Stimulated activated CD8-positive, alpha-beta memory T cell treated with anti-CD3 and anti-CD28 coated beads, Interleukin-15, amount 100 ng/mL, for 4 hours (primary cell): Measurements from ENCODE around the gene AP3B1.
"Not testable (repeated sequence)": the region's sequence is repeated elsewhere in the genome, so short reads cannot be mapped to it uniquely, and the experiment has no call there.

Experiments used
- DNase-seq, 2 donors: peaks; one replicate each; pipeline ENCODE4 v3.0.0-alpha.2; 2020; ENCODE audit warnings: low read depth in 2 of 2

The AP3B1 gene

GRCh38 chr5:78245136-78245535 lies 49.4 kb downstream of the AP3B1 start:
- DNase-seq, result no peak

DNA sequence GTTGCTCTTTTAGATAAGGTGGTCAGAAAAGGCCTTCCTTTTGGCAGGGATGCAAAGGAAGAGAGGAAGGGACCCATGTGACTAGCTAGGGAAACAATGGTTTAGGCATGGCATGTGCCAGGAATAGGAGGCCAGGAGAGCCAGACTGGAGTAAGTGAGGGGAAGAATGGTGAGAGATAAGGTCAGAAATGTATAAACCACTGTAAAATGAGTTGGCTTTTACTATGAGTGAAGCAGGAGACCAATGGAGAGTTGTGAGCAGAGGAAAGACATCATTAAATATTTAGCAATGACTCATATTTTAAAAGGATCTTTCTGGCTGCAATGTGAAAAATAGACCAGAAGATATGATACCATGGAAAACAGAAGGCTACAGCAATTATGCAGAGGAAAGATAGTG lies 50.9 kb downstream of the AP3B1 start:
- DNase-seq, result no peak

DNA sequence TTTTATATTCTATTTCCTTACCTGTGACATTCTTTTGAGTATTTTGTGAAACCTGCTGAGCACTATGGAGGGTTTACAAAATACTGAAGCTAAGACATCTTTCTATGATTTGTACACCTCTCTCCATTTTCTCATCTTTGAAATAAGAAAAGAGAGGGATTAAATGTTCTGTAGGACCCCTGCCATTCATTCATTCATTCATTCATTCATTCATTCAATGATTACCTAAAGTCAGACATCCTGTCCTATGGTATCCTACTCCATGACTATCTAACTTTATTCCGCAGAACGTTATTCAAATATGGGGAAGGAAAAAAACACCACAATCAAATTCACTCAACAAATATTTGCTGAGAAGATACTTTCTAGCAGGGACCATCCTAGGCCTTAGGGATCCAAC lies 51.4 kb downstream of the AP3B1 start:
- no peak for DNase-seq

DNA sequence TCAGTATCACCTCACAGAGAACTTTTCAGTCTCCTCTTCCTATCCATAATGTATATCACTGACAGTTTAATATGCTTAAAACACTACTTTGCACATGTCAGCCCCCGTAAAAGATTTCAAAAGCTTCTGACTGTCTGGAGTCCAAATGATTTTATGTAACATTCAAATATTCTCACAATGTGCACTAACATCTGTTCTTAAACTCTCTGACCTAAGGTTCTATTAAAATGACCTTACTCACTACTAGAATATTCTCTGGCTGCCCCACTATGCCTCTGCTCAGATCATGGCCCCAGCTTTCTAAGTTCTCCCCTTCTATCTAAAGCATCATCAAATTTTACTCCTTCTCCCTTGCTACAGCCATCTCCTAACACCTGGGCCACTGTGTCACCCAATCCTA lies 52.5 kb downstream of the AP3B1 start:
- no peak for DNase-seq

DNA sequence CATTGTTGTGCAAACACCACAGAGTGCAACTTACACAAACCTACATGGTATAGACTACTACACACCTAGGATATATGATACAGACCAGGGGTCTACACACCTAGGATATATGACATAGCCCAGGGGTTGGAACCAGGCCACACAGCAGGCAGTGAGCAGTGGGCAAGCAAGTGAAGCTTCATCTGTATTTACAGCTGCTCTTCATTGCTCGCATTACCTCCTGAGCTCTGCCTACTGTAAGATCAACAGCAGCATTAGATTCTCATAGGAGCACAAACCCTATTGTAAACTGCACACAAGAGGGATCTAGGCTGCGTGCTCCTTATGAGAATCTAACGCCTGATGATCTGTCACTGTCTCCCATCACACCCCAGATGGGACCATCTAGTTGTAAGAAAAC lies 56.6 kb downstream of the AP3B1 start:
- DNase-seq, result no peak

GRCh38 chr5:78236046-78236445 lies 58.5 kb downstream of the AP3B1 start:
- no peak for DNase-seq

GRCh38 chr5:78235289-78235688 lies 59.2 kb downstream of the AP3B1 start:
- no peak for DNase-seq

GRCh38 chr5:78234804-78235203 lies 59.7 kb downstream of the AP3B1 start:
- no peak for DNase-seq

DNA sequence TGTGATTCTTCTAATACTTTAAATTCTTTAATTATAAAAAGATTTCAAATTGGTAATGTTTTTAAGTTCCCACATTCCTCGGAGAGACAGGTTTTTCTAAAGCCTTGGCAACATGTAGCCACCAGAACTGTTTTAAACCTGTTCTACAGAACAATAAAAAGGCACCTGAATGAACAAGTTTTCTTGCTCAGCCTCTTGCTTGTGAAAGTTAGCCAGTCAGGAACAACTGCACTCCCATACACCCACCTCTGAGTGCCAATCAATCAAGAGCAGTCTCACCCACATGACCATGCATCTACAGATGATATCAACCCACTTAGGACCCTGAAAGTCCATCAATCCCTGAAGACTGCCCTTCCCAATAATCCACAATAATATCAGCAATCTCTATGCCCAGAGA lies 62.3 kb downstream of the AP3B1 start:
- no peak for DNase-seq

GRCh38 chr5:78224358-78224757 lies 70.1 kb downstream of the AP3B1 start:
- no peak for DNase-seq

GRCh38 chr5:78221964-78222451 lies 72.5 kb downstream of the AP3B1 start:
- no peak for DNase-seq

DNA sequence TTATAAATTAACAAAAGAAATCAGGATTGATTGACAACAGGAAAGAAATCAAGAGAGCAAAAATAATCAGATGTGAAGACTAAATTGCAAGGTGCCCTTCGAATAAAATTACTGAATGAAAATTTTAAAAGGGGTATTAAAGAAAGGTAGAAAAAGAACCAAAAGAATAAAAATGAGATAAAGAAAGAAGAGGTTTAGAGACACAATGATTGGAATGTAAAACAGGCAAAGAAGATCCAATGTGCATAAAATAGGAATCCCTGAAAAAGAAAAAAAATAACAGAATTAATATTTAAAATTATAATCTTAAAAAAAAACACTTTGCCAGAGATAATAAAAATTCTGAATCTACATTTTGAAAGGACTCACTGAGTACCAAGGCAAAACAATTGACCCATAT lies 73.0 kb downstream of the AP3B1 start:
- no peak for DNase-seq

DNA sequence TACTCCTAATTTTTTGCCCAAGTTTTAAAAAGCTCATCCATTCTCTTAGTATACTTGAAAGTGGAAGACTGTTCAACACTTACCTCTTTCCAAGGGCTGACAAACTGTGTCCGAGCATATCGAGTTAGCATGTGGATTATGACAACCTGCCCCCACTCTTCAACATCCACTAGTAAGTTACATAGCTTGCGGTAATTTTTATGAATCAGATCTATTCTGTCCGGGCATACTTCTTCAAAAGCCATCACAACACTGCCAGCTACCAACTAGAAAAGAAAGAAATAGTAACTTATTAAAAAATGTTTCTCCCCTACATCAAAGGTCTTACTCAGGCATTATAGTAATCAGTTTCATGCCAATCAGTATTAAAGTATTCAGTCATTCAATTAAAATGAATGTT lies 78.5 kb downstream of the AP3B1 start:
- no peak for DNase-seq

DNA sequence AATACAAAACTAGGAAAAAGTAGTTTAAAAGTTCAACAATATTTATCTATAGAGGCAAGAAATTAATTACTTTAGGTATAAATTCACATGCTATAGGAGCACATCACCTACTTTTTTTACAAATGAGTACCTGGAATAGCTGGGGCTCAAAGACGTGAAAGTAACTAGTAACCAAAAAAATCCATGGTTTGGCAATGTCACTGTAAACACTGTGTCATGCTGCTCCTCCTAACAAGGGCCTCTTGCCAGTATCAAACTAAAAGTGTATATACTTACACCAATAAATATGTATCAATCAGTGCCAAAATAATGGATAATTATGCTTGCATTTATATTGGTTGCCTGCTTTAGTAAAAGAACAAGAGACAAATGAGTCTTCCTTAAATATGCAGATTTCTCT lies 78.9 kb downstream of the AP3B1 start:
- DNase-seq, result no peak

DNA sequence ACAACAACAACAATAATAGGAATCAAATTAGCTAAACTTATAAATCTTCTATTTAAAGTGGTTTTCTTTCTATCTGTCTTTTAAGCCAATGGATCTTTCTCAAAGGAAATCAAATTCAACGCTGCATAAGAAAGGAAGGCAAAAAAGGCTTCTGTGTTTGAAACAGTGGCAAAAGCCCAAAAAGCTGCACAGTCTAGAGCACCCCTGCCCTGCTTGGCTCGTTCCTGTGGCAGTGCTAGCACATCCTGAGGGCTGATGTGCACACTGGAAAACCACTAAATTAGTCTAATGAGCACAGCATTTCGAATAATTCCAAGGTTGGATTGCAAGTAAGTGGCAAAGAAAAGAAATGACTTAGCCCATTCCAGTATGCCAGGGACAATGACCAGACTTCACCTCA lies 80.7 kb downstream of the AP3B1 start:
- no peak for DNase-seq

- DNase-seq, result no peak
These were observed 83.4 kb downstream of the AP3B1 start for GRCh38 chr5:78211052-78211451.

GRCh38 chr5:78204241-78204640 lies 90.3 kb downstream of the AP3B1 start:
- DNase-seq, result no peak

DNA sequence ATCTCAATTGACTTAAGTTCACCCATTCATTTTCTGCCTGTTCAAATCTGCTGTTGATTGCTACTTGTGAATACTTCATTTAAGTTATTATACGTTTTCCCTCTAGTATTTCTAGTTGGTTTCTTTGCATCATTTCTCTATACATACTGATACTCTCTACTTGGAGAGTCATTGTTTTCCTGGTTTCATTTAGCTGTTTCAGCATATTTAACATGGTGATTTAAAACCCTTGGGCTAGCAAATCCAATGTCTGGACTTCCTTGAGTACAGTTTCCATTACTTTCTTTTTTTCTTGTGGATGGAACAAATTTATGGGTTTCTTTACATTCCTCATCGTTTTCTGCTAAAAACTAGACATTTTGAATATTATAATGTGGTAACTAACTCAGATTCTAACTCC lies 90.7 kb downstream of the AP3B1 start:
- DNase-seq, result no peak

GRCh38 chr5:78190402-78190801 lies 104.1 kb downstream of the AP3B1 start:
- DNase-seq, result no peak

GRCh38 chr5:78188681-78189080 lies 105.8 kb downstream of the AP3B1 start:
- not testable (repeated sequence) for DNase-seq

DNA sequence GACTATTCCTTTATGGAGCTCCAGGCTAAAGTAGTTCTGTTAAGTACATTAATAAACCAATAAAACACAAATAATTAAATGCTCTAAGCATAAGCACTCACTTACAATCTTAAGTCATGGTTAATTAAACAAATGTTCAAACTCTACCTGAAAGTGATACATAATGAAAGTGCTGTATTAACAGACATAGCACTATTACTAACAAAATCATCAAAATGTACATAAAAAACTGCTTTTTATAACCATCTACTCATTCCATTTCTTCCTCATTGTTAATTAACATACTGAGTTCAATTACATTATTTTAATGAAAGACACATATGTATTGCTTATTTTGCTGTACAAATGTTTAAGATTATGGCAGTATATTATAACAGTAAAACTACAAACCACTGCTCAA lies 107.3 kb downstream of the AP3B1 start:
- no peak for DNase-seq

DNA sequence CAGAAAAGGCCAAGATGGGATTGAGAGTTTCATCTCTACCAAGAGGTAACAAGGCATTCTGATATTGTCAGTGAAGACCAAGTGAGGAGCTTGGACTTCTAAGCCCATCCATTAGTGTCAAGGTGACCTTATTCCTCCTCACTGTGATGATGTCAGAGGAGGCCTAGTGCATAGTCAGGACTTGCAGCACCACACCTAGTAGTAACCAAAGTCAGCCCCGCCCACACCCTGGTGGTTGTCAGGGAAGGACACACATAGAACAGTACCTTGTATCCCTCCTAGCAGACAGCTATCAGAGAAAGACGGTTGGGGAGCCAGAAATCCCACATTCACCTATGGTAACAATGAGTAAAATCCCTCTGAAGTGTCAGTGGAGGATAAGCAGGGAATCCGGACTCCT lies 111.7 kb downstream of the AP3B1 start:
- DNase-seq, result no peak

DNA sequence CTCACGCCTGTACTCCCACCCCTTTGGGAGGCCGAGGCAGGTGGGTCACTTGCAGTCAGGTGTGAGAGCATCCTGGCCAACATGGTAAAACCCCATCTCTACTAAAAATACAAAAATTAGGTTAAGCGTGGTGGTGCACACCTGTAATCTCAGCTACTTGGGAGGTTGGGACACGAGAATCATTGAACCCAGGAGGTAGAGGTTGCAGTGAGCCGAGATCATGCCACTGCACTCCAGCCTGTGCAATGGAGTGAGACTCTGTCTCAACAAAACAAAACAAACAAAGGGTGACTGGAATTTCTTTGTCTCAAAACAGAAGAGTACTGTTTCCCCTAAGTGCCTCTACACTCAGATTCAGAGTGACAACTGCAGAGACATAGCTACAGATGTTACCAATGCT lies 116.1 kb downstream of the AP3B1 start:
- no peak for DNase-seq

DNA sequence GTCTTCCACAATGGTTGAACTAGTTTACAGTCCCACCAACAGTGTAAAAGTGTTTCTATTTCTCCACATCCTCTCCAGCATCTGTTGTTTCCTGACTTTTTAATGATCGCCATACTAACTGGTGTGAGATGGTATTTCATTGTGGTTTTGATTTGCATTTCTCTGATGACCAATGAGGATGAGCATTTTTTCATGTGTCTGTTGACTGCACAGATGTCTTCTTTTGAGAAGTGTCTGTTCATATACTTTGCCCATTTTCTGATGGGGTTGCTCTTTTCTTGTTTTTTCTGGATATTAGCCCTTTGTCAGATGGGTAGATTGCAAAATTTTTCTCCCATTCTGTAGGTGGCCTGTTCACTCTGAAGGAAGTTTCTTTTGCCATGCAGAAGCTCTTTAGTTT lies 124.2 kb downstream of the AP3B1 start:
- DNase-seq, result not testable (repeated sequence)
